Central memory CD8-positive, alpha-beta T cell (primary cell): ENCODE results near the gene RAB44.

Experiments
- ATAC-seq: fragments of 150-1000 bp; cut with Tn5 transposase; replicated peaks from 2 replicates; pipeline ENCODE4 v1.10.0; 2022; ENCODE audit warnings: mild to moderate bottlenecking, moderate FRiP score, moderate number of reproducible peaks; ENCODE audit not compliant: poor library complexity, severe bottlenecking; ENCODE audit errors: extremely low read depth
- DNase-seq, 2 donors: peaks; one replicate each; pipeline ENCODE4 v3.0.0; 2021; ENCODE audit warnings: low spot score in 2 of 2
- H3K27ac Mint-ChIP-seq: one replicate; pipeline ENCODE4 v1.8.0; 2022; ENCODE audit warnings: low read depth, mild to moderate bottlenecking, moderate library complexity, mixed read lengths
- H3K27me3 Mint-ChIP-seq: one replicate; pipeline ENCODE4 v1.8.0; 2022; ENCODE audit warnings: mixed read lengths
- H3K36me3 Mint-ChIP-seq: one replicate; pipeline ENCODE4 v1.8.0; 2022; ENCODE audit warnings: mild to moderate bottlenecking, moderate library complexity, mixed read lengths; ENCODE audit not compliant: insufficient read depth
- H3K4me1 Mint-ChIP-seq: one replicate; pipeline ENCODE4 v1.8.0; 2022; ENCODE audit warnings: mixed read lengths
- H3K4me3 Mint-ChIP-seq: one replicate; pipeline ENCODE4 v1.8.0; 2022; ENCODE audit warnings: mild to moderate bottlenecking, moderate library complexity, mixed read lengths
- H3K9me3 Mint-ChIP-seq: one replicate; pipeline ENCODE4 v1.8.0; 2022; ENCODE audit warnings: mixed read lengths

Gene RAB44

DNA sequence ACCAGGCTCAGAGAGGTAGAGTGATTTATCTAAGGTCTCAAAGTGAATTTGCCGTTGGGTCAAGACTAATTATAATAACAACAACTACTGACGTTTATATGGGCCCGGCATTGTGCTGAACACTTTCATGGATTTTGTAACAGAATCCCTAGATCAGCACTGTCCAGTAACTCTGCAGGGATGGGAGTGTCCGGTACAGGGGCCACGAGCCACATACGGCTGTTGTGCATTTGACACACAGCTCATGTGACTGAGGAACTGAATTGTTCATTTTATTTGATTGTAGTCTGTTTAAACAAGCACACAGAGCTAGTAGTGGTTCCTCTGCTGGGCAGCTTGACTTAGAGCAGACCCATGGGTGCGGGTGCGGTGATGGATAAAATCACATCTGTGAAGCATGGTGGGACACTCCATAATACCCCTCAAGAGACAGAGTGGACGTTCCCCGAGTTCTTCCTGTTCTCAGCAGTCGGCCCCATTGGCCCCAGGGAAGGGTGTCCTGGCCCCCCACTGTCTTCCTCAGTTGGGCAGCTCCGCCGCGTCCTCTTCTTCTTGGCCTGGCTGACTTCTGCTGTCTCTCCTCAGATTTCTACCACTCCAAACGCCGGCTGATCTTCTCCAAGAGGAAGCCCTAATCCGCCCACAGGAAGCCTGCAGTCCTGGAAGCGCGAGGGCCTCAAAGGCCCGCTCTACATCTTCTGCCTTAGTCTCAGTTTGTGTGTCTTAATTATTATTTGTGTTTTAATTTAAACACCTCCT lies 12.3 kb upstream of the RAB44 start:
- ATAC-seq (no peak), DNase-seq (no peak)
- Mint-ChIP-seq H3K4me1 (peaks cover 10% of the 10 kb centered on the region), H3K9me3 (no peaks in the 10 kb centered on the region), H3K27ac (no peak overlapping the region), H3K4me3 (no peak overlapping the region), H3K27me3 (no peaks in the 10 kb centered on the region), H3K36me3 (peaks cover 16% of the 10 kb centered on the region)

- H3K4me1 Mint-ChIP-seq, result peaks cover 3% of the 10 kb centered on the region
- H3K4me3 Mint-ChIP-seq, result no peak overlapping the region
- no peaks in the 10 kb centered on the region for H3K27me3 Mint-ChIP-seq
- no peaks in the 10 kb centered on the region for H3K9me3 Mint-ChIP-seq
- no peak for DNase-seq
- H3K27ac Mint-ChIP-seq, result no peak overlapping the region
- ATAC-seq, result no peak
- peaks cover 15% of the 10 kb centered on the region for H3K36me3 Mint-ChIP-seq
These were observed 11.5 kb upstream of the RAB44 start for GRCh38 chr6:36685926-36686667.

DNA sequence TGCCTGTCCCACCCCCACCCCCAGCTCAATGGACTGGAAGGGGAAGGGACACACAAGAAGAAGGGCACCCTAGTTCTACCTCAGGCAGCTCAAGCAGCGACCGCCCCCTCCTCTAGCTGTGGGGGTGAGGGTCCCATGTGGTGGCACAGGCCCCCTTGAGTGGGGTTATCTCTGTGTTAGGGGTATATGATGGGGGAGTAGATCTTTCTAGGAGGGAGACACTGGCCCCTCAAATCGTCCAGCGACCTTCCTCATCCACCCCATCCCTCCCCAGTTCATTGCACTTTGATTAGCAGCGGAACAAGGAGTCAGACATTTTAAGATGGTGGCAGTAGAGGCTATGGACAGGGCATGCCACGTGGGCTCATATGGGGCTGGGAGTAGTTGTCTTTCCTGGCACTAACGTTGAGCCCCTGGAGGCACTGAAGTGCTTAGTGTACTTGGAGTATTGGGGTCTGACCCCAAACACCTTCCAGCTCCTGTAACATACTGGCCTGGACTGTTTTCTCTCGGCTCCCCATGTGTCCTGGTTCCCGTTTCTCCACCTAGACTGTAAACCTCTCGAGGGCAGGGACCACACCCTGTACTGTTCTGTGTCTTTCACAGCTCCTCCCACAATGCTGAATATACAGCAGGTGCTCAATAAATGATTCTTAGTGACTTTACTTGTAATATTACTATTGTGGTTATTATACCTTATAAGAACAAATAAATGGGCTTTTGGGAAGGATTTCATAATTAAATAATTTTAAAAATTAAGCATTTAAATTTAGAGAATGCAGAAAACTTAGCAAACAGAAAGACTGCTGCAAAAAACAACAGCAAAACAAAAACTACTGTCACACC lies 10.7 kb upstream of the RAB44 start:
- Mint-ChIP-seq H3K4me3 (no peak overlapping the region), H3K4me1 (no peaks in the 10 kb centered on the region), H3K27ac (no peak overlapping the region), H3K27me3 (no peaks in the 10 kb centered on the region), H3K9me3 (no peaks in the 10 kb centered on the region), H3K36me3 (peaks cover 15% of the 10 kb centered on the region)
- DNase-seq (no peak), ATAC-seq (no peak)

DNA sequence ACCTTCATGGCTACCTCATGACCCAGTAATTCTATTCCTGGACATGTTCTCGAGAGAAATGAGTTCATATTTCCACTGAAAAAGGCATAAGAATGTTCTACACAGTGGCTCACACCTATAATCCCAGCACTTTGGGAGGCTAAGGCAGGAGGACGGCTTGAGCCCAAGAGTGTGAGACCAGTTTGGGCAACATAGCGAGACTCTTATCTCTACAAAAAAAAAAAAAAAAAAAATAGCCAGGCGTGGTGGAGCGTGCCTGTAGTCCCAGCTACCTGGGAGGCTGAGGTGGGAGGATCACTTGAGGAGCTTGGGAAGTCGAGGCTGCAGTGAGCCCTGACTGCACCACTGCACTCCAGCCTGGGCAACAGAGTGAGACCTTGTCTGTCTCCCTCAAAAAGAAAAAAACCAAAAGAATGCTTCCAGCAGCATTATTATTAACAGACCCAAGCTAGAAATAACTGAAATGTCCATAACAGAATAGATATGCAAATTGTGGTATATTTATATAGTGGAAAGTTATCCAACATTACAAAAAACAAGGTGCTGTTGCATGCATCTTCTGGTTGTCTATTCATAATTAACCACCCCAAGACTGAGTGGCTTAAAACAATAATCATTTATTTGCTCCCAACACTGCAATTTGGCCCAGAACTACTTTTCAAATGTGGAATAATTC lies 9.4 kb upstream of the RAB44 start:
- no peaks in the 10 kb centered on the region for H3K4me1 Mint-ChIP-seq
- H3K27ac Mint-ChIP-seq, result no peak overlapping the region
- H3K27me3 Mint-ChIP-seq, result no peaks in the 10 kb centered on the region
- no peak overlapping the region for H3K4me3 Mint-ChIP-seq
- ATAC-seq (no peak), DNase-seq (no peak)
- H3K36me3 Mint-ChIP-seq, result peaks cover 11% of the 10 kb centered on the region
- H3K9me3 Mint-ChIP-seq, result no peaks in the 10 kb centered on the region

- Mint-ChIP-seq H3K36me3 (peaks cover 10% of the 10 kb centered on the region), H3K27me3 (no peaks in the 10 kb centered on the region), H3K9me3 (no peaks in the 10 kb centered on the region), H3K4me3 (no peak overlapping the region), H3K27ac (no peak overlapping the region), H3K4me1 (peaks cover 5% of the 10 kb centered on the region)
- no peak for DNase-seq
- no peak for ATAC-seq
These were observed 8.9 kb upstream of the RAB44 start for GRCh38 chr6:36688739-36689075.

DNA sequence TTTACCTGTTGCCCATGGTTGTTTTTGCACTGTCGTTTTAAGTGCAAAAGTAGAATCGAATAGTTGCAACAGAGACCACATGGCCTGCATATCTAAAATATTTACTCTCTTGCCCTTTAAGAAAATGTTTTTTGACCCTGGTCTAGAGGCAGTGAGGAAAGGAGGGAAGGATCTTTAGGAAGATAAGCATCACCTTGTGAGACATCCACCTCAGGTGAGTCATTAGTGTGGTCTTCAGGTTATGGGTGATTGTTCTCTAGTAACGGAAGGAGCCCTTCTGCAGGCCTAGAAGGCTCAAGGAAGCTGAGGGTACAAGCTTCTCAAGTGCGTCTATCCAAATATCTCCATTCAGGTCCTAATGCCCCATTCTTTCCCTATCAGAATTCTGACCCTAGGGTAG lies 6.6 kb upstream of the RAB44 start:
- H3K36me3 Mint-ChIP-seq, result peaks cover 7% of the 10 kb centered on the region
- H3K27me3 Mint-ChIP-seq, result no peaks in the 10 kb centered on the region
- no peaks in the 10 kb centered on the region for H3K9me3 Mint-ChIP-seq
- no peak overlapping the region for H3K27ac Mint-ChIP-seq
- H3K4me1 Mint-ChIP-seq, result peaks cover 6% of the 10 kb centered on the region
- ATAC-seq, result no peak
- DNase-seq, result no peak
- H3K4me3 Mint-ChIP-seq, result no peak overlapping the region

- DNase-seq (no peak), ATAC-seq (no peak)
- H3K36me3 Mint-ChIP-seq, result peaks cover 5% of the 10 kb centered on the region
- H3K27ac Mint-ChIP-seq, result no peak overlapping the region
- no peaks in the 10 kb centered on the region for H3K9me3 Mint-ChIP-seq
- H3K27me3 Mint-ChIP-seq, result no peaks in the 10 kb centered on the region
- peaks cover 7% of the 10 kb centered on the region for H3K4me1 Mint-ChIP-seq
- no peak overlapping the region for H3K4me3 Mint-ChIP-seq
These were observed 6.0 kb upstream of the RAB44 start for GRCh38 chr6:36691612-36692011.

GRCh38 chr6:36692220-36692619 lies 5.4 kb upstream of the RAB44 start:
- no peak for DNase-seq
- peak; percentile 84 for ATAC-seq
- no peak overlapping the region for H3K4me3 Mint-ChIP-seq
- H3K36me3 Mint-ChIP-seq, result peaks cover 3% of the 10 kb centered on the region
- H3K4me1 Mint-ChIP-seq, result peaks cover 10% of the 10 kb centered on the region
- no peaks in the 10 kb centered on the region for H3K9me3 Mint-ChIP-seq
- no peak overlapping the region for H3K27ac Mint-ChIP-seq
- no peaks in the 10 kb centered on the region for H3K27me3 Mint-ChIP-seq

- Mint-ChIP-seq H3K4me1 (peaks cover 10% of the 10 kb centered on the region), H3K36me3 (peaks cover 3% of the 10 kb centered on the region), H3K27ac (peak overlapping the region; percentile 77), H3K9me3 (no peaks in the 10 kb centered on the region), H3K4me3 (no peak overlapping the region), H3K27me3 (no peaks in the 10 kb centered on the region)
- ATAC-seq, result no peak
- no peak for DNase-seq
These were observed 4.5 kb upstream of the RAB44 start for GRCh38 chr6:36692861-36693702.

DNA sequence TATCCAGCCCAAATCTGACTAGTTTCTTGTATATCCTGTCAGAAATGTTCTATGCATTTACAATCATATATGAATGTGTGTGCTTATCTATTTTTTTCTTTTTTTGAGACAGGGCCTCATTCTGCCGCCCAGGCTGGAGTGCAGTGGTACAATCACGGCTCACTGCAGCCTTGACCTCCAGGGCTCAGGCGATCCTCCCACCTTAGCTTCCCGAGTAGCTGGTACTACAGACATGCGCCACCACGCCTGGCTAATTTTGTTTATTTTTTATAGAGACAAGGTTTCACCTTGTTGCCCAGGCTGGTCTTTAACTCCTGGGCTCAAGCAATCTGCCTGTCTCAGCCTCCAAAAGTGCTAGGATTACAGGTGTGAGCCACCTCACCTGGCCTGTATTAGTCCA lies 3.0 kb upstream of the RAB44 start:
- Mint-ChIP-seq H3K36me3 (peaks cover 3% of the 10 kb centered on the region), H3K27me3 (no peaks in the 10 kb centered on the region), H3K4me3 (no peak overlapping the region), H3K4me1 (peaks cover 10% of the 10 kb centered on the region), H3K27ac (no peak overlapping the region), H3K9me3 (no peaks in the 10 kb centered on the region)
- DNase-seq, result no peak
- no peak for ATAC-seq

GRCh38 chr6:36695414-36695813 lies 2.2 kb upstream of the RAB44 start:
- Mint-ChIP-seq H3K4me3 (no peak overlapping the region), H3K9me3 (no peaks in the 10 kb centered on the region), H3K27me3 (no peaks in the 10 kb centered on the region), H3K27ac (no peak overlapping the region), H3K4me1 (peaks cover 10% of the 10 kb centered on the region), H3K36me3 (peaks cover 2% of the 10 kb centered on the region)
- DNase-seq (no peak), ATAC-seq (no peak)

DNA sequence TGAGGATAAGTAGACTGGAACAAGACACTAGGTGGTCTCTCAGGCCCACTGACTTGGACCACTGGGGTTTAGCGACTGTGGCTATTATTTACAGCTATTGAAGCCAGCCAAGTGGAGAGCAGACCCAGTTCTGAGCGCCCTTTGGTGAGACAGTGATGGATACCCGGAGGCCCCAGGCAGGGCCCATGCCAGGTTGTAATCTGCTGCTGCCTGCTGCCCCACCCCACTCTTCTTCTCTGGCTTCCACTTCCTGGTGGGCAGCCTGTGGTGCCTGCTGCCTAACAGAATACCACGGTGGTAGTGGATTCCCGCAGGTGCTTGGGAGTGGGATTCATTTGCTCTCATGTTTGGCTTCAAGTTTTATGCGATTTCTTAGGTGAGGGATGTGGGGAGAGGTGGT lies 570 bp downstream of the RAB44 start:
- Mint-ChIP-seq H3K4me3 (no peak overlapping the region), H3K9me3 (no peaks in the 10 kb centered on the region), H3K27ac (no peak overlapping the region), H3K27me3 (peaks cover 5% of the 10 kb centered on the region), H3K36me3 (no peaks in the 10 kb centered on the region), H3K4me1 (peaks cover 10% of the 10 kb centered on the region)
- ATAC-seq (no peak), DNase-seq (no peak)
